NCI-H2171 (cell line): ENCODE results near the gene IQCF5.
"Not testable (repeated sequence)": the region's sequence is repeated elsewhere in the genome, so short reads cannot be mapped to it uniquely, and the experiment has no call there.

Source experiments
- DNase-seq: peaks from one replicate; lab custom pipeline; 2025; lab: John Stamatoyannopoulos, UW

The IQCF5 gene

DNA sequence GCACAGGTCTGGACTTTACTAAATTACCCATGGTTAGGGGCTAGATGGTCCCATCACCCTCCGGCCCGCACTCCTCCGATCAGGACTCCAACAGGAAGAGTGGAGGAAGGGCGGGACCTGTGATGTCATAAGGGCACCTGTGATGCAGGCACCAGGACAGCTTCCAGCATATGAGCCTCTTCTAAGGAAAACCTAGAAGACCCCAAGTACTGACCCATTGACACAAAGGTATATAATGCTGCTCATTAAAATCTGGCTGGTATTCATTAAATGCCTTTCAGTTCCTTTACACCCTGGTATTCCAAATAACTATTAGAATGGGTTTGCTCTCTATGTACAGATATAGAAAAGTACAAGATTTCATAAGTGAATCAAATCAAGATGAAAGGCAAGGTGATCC is at the start of gene IQCF5:
IQCF5 (minus strand) TSS at position 101 of the 400 bp plus-strand sequence; CDS start at position 31, 70 bp downstream.
- no peak for DNase-seq

DNA sequence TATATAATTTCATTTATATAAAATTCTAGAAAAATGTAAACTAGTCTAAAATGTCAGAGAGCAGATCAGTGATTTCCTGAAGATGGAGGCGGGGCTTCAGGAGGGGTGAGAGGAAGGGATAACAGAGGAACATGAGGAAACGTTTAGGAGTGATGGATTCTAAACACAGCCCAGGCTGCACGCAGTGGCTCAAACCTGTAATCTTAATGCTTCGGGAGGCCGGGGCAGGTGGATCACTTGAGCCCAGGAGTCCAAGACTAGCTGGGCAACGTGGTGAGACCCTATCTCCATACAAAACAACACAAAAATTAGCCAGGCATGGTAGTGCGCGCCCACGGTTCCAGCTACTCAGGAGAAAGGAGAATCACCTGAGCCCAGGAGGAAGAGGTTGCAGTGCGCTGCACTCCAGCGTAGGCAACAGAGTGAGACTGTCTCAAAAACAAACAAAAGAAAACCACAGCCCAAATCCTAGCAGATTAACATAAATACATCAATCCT is 45.7 kb upstream of the IQCF5 start:
- DNase-seq = no peak

DNA sequence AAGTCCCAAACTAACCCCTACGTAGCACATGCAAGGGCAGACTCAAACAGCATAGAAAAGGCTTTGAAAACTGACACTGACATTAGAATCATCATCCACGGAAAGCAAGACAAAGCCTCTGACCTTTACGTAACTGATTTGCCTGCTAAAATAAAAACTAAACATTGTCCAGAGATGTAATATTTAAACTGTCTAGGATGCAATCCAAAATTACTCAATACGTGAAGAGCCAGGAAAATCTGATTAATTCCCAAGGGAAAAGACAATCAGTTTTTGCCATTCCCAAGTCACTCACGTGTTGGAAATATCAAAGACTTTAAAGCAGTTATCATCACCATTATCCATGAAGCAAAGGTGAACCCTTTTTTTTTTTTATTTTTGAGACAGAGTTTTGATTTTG is 41.0 kb upstream of the IQCF5 start:
- no peak for DNase-seq

DNA sequence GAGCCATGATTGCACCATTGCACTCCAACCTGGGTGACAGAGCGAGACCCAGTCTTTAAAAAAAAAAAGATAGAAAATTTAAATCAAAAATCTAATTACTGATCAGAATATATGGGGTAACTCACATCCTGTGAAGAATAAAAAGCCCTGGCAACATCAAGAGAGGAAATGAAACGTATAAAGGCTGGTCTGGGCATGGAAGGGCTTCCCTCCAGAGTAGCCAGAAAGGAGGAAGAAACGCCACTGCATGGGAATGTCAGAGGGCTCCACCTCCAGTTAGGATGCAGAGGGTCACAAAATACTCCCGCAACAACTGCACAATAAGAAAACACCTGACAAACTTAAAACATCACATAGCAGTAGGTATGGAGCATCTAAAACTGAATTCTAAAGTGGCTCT is 32.6 kb upstream of the IQCF5 start:
- DNase-seq = no peak

DNA sequence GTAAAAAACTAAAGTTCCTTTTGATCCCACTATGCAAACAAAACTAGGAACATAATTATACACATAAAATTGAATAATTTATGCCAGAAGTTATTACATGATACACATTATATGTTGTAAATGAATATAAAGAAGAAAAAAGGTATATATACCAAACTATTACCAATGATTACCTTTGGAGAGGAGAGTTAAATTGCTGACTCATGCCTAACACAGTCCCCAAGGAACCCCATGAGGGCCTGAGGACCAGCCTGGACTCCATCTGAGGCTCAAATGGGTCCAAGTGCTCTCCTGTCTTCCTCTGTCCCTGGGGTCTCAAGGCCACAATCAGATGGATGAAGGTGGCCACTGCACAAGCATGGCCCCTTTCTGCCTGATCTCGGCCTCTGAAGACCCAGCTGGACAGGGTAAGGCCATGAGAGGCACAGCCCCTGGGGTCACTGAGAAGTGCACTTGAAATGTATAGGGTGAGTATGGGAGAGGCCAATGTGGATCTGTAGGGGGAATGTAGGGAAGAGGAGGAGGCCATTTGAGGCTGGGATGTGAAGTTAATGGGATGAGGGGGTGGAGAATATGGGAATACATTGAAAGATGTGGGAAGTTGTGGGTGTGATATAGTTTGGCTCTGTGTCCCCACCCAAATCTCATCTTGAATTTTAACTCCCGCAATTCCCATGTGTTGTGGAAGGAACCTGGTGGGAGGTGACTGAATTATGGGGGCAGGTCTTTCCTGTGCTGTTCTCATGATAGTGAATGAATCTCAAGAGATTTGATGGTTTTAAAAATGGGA is 28.8 kb upstream of the IQCF5 start:
- no peak for DNase-seq

DNA sequence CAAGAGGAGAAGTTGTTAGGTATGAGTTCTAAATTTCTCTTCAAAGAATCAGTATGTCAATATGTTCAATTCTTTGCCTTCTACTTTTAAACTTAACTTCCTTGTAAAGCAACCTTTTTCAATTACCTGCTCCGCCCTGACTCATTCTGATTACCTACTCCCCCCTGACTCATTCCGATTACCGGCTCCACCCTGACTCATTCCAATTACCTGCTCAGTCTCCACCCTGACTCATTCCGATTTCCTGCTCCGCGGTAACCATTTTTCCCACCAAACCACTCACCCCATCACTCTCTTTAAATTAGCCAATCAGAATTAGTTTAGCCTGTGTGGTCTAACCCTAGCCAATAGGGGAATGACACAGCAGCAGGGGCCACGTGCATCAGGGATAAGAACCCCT is 27.0 kb upstream of the IQCF5 start:
- DNase-seq = not testable (repeated sequence)

DNA sequence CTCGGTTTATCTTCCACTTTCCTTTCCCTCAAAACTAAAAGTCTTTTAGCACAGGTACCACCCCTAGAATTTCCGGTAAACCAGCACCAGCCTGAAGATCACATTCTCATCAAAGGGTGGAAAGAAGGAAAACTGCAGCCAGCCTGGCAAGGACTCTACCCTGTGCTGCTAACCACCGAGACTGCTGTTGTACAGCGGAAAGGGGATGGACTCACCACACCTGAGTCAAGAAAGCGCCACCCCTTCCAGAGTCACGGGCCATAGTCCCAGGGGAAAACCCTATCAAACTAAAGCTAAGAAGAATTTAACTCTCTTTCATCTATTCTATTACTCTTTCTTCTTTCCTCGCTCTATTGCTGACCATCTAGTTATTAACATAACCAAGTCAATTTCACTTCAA is 24.6 kb upstream of the IQCF5 start:
- not testable (repeated sequence) for DNase-seq

DNA sequence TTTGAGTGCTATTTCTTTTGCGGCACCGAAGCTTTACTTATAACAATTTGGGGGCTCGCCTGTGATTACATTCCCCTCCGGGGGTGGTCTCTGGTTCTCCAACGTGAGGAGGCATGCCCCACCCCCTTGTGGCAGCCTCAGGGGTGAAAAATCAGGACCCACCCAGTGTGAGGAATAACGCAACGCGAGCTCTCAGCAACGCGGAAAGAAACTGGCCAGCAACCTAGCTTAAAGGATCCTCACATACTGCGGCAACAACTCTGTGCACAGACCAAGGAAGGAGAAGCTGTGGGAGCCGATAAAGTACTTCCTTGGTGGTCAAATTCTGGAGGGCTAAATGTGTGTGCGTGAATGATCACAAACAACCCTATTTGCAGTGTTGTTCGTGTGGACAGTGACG is 22.0 kb upstream of the IQCF5 start:
- no peak for DNase-seq

DNA sequence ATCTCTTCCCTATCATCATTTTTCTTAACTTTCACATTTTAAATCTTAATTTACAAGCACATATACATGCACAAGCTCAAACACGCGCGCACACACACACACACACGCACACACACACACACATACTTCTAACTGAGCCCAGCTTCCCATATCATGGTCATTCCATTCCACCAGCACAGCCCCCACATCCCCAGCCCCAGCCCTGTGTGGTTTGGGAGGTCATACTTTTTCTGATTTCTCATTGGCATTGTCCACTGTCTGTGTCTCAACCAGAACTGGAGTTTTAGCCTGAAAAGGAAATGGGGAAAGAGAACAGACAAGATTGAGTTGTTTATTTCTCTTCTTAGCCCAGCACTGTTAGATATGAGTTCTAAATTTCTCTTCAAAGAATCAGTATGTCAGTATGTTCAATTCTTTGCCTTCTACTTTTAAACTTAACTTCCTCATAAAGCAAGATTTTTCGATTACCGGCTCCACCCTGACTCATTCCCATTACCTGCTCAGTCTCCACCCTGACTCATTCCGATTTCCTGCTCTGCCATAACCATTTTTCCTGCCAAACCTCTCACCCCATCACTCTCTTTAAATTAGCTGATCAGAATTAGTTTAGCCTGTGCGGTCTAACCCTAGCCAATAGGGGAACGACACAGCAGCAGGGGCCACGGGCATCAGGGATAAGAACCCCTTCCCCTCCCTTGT is 21.4 kb upstream of the IQCF5 start:
- DNase-seq = no peak

DNA sequence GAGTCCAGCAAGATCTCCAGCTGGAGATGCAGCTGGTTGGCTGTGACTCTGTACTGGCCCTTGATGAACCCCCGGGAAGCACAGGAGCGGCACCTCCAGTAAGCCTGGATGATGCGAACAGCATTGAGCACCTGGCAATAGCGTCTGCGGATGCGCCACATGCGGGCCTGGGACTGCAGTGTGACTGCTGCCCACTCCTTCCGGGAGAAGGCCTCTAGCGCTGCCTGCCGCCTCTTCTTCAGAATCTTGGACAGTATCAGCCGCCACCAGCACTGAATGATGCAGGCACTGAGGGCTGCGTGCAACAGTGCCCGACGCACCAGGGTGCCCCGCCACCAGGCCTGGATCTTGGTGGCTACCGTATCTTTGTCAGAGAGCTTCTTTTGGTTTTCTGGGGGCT is 19.5 kb upstream of the IQCF5 start:
- no peak for DNase-seq

DNA sequence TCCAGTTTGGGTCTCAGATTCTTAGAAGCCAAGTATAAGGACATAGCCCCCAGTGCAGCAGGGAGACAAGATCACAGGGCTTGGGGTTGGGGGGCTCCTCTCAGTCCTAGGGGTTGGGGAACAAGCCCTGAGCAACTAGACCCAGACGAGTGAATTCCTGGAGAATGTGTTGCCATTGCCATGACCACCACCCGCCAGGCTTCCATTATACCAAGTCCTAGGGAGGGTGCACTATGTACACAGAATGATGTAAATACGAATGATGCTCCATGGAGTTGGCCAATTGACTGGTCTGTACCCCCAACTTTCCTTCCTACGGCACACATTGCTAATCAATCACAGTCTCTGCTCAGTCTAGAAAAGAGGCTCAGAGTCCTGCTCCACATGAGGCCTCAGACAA is 19.0 kb upstream of the IQCF5 start:
- no peak for DNase-seq

DNA sequence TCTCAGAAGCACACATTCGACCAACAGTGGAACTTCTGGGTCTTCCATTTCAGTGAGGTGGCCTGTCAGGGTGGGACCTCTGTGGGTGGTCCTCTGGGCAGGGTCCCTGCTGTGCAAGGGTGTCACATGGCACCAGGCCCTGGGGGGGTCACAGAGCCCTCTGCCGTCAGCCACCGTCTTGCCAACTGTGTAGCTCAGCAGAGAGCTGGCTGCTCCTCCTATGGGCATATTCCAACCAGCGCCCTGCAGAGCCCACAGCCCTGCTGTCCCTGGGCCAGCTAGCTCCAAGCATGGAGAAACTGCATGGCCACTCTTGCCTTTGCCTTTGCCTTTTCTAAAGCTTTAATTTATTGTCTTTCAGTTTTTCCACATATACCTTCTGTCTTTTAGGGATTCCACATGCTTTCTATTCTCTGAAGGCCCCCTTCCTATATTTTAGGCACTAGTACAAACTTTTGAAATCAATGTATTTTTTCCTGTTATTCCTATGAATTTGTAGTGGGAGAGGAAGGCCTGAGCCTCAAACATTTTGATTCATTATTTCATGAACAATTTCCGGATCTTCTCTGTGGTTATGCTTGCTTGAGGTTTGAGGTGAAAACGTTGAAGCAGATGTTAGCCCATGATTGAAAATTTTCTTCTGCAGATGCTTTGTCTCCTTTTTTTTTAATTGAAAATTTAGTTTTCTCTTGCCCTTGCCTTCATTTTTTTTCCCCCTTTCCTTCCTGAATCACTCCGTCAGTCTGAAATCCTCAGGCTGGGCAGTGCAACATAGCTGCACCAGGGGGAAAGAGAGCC is 16.0 kb upstream of the IQCF5 start:
- DNase-seq = no peak

DNA sequence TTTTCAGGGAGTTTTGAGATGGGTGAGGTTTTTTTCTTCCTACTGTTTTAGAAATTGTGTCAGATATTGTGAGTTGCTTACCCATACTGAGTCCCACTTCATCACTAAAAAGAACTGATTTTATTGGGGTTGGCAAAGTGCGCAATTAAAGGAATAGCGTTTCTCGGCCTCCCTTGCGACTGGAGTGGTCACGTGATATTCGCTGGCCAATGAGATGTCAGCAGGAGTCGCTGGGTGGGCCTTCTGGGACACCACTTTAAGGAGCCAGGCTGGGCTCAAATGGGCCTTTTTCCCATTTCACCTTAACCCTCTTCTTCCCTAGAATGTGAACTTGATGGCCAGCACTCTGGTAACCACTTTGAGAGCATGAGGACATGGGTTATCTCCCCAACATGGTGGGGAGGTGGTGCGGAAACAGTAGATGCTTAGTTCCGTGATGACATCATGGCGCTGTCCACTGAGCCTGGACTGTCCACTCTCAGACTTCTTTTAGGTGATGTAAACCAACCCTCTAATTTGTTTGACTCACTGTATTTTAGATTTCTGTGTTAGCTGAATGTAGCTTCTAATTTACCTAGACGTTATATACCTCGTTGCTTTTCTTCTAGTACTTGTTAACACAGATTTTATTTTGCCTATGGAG is 13.2 kb upstream of the IQCF5 start:
- no peak for DNase-seq

DNA sequence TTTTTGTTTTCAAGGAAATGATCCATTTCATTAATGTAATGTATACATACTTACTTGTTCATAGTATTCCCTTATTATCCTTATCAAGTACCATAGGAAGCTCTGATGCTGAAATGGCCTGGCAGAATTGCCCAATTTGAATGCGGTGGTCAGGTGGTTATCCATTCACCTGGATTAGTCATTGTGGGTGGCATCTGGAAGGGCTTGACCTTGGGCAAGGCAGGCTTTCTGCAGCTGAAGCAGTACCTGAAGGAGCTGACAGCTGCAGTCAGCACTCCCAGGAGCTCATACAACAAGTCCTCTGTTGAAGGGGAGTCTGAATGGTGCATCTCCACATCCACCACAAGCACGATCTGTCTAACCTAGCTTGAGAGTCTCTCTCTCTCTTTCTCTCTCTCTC is 12.2 kb upstream of the IQCF5 start:
- no peak for DNase-seq

DNA sequence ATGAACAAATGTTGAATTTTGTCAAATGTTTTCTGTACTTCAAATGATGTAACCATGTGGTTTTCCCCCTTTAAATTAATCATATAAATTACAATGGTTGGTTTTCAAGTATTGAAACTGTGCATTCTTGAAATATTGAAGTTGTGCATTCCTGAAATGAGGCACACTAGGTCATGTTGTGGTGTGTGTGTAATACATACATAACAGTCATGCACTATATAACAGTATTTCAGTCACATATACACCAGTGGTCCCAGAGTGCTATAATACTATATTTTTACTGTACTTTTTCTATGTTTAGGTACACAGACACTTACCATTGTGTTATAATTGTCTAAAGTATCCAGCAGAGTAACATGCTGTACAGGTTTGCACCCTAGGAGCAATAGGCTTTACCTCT is 11.0 kb upstream of the IQCF5 start:
- DNase-seq = no peak

DNA sequence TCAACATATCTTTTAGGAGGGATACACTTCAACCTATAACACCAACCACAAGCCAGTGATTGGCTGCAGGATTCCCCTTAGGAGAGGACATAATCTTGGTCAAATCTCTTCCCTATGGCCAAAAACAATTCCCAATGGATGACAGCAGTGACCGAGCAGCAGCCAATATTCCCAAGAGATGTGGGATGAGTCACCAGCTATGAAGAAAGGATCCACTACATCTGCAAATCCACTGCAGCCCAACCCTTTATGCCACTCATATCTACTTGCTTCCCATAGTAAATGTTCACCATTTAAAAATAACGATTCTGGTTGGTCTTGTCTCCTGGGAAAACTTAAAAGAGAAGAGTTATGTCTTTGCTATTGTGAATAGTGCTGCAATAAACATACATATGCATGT is 4.5 kb upstream of the IQCF5 start:
- DNase-seq = no peak

DNA sequence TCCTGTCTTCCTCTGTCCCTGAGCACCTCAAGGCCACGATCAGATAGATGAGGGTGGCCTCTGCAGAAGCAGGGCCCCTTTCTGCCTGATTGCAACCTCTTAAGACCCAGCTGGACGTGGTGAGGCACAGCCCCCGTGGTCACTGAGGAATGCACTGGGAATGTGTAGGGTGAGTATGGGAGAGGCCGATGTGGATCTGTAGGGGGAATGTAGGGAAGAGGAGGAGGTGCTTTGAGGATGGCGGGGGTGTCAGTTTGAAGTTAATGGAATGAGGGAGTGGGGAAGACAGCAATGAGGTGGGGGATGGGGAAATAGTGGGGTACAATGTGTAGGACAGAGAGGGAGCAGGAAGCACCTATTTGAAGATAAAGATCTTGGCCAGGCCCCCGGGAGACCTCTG is 785 bp upstream of the IQCF5 start:
- no peak for DNase-seq

DNA sequence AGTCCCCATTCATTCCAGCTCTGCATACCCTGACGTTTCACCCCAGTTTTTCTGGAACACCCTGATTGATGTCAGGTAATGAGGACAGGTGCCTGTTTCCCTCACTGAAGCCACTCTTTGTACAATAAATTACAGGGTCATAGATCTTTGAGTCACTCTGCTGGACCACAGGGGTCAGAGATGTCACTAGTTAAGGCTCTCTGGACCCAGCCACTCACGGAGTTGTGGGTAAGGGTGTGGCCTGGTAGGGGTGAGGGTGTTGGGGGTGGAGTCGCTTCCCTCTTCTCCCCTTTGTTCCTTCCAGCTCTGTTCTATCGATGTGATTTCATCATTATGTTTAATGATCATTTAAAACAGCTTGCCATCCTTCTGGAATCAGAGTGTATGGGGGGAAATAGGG is 512 bp downstream of the IQCF5 start:
- no peak for DNase-seq

DNA sequence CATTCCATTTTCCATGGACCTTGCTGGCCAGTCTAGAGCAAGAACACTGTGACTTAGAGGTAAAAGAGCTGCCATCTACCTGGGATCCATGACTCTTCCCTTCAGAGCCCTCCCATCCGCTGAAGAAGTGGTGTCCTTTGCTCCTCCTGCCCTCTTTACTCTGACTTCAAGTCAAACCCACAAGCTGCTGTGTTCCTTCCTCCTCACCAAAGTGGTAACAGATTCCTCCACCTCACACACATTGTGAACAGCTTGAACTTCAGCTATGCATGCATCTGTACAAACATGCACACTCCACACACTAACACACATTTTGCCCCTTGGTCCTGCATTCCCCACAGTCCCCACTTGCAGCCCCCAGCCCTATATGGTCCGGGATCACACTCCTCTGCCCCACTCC is 990 bp downstream of the IQCF5 start:
- DNase-seq = no peak

DNA sequence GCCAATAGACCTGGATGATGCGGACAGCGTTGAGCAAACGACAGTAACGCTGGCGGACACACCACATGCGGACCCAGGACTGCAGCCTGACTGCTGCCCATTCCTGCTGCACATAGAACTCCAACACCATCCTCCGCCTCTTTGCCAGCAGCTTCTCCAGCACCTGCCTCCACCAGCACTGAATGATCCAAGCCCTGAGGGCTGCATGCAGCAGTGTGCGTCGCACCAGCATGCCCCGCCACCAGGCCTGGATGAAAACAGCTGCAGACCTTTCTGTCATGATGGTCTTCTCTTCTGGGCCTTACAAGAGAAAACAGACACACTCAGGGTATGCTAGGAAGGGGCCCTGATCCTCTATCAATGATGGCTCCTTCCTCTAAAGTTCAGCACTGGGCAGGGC is 1.5 kb downstream of the IQCF5 start:
- no peak for DNase-seq

DNA sequence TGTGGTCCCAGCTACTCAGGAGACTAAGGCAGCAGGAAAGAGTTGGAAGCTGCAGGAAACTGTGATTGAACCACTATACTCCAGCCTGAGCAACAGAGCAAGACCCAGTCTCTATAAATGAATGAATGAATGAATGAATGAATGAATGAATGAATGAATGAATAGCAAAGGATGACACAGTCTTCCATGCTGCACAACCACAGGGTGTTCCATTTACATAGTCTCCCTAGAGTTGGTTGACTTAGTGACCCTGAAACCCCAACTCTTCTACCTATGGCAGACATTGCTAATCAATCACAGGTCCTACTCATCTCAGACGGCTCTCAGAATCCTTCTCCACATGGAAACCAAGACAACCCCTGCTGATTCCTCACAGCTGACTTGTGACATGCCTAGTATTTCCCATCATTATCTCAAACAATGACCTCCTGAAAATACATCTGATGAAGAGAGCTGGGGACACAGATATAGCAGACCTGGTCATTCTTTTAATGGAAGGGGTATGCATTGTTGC is 2.1 kb downstream of the IQCF5 start:
- DNase-seq = no peak

DNA sequence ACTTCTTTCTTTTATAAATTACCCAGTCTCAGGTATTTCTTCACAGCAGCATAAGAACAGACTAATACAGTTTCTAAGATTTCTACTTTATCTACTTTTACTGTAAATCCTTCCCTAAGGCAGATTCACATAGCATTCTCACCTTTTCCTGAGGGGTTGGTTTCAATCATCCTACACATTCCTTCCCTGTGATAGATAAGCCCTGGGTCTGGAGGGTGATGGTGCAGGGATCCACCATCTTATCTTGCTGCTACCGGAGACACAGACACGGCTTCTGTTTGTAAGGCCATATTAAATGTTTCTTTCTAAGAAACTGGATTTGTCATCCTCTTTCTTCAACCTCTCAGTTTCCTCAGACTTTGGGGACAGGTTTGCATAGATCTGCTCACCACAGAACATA is 6.1 kb downstream of the IQCF5 start:
- no peak for DNase-seq
